ENCODE data around the gene ETV6. TPM values are rescaled to one million over a fixed set of nuclear protein-coding genes. Genes with fewer than 3 reads are reported as not detected.

The ETV6 gene
- total RNA-seq, 1 donor from 2014 or later, result 14.7 TPM

GRCh38 chr12:11732023-11732422, 82.5 kb downstream of the ETV6 start:
- TF ChIP-seq POLR2A (IDR thresholded peaks at IDR 0.05) (no peak), POLR2AphosphoS5 (IDR thresholded peaks at IDR 0.05; ENCODE audit: insufficient read depth in 1 of 2, low read depth in 1 of 2) (no peak)
- TF ChIP-seq, protein P1, sequence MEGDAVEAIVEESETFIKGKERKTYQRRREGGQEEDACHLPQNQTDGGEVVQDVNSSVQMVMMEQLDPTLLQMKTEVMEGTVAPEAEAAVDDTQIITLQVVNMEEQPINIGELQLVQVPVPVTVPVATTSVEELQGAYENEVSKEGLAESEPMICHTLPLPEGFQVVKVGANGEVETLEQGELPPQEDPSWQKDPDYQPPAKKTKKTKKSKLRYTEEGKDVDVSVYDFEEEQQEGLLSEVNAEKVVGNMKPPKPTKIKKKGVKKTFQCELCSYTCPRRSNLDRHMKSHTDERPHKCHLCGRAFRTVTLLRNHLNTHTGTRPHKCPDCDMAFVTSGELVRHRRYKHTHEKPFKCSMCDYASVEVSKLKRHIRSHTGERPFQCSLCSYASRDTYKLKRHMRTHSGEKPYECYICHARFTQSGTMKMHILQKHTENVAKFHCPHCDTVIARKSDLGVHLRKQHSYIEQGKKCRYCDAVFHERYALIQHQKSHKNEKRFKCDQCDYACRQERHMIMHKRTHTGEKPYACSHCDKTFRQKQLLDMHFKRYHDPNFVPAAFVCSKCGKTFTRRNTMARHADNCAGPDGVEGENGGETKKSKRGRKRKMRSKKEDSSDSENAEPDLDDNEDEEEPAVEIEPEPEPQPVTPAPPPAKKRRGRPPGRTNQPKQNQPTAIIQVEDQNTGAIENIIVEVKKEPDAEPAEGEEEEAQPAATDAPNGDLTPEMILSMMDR (IDR thresholded peaks at IDR 0.05), result no peak
- Histone ChIP-seq H3K27ac (no peak overlapping the region), H3K27me3 (no peaks in the 10 kb centered on the region), H3K4me1 (peaks cover 32% of the 10 kb centered on the region), H3K9me3 (no peaks in the 10 kb centered on the region), H3K4me3 (no peak overlapping the region), H3K36me3 (no peaks in the 10 kb centered on the region)
- intact Hi-C loops (cut with DNase I), result no loop called here
- DNase-seq (ENCODE audit: extremely low spot score in 2 of 2), result no peak

DNA sequence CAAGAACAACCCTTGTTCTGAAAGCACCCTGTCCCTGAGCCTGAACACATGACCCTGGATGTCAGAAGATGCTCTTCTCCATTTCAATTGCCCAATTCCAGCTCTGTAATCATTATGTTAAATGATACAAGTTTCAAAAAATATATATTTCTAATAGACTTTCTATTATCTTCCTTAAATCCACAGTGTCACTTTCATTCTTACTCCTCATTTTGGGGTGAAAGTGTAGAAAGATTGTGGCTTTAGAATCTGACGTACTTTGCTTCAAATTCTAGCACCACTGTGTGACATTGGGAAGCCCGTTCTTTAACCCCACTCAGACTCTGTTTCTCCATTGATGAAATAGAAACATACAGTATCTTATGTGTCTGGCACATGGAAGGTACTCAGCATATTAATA, 83.2 kb downstream of the ETV6 start:
- TF ChIP-seq POLR2A (IDR thresholded peaks at IDR 0.05) (no peak), POLR2AphosphoS5 (IDR thresholded peaks at IDR 0.05; ENCODE audit: insufficient read depth in 1 of 2, low read depth in 1 of 2) (no peak)
- TF ChIP-seq, protein P1 (IDR thresholded peaks at IDR 0.05), result no peak
- Histone ChIP-seq H3K4me1 (peaks cover 32% of the 10 kb centered on the region), H3K27ac (no peak overlapping the region), H3K9me3 (no peaks in the 10 kb centered on the region), H3K4me3 (no peak overlapping the region), H3K36me3 (no peaks in the 10 kb centered on the region), H3K27me3 (no peaks in the 10 kb centered on the region)
- intact Hi-C loops (cut with DNase I), result no loop called here
- no peak for DNase-seq (ENCODE audit: extremely low spot score in 2 of 2)

DNA sequence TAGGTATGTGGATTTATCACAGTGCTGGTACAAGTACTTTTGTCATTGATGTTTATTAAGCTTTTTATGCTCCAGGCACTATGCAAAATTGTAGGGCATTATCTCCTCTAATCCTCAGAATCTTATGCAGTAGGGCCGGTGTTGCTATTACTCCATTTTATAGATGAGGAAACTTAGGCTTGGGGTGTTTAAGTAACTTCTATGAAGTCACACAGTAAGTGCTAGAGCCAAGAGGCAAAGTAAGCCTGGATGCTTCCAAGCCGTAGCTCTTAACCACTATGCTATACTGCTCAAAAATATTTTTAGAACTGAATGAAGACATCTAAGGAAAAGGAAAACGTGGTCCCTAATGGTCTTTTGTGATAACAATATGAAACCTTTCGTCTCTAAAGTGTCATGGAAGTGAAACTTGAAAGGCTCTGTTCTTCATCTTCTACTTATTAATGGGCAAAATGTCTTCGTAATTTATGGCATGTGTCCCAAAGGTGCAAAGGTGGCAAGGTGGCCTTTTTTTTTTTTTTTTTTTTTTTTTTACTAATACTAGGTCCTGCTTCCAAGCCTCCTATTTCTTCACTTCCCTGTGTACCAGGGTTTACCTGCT, 85.2 kb downstream of the ETV6 start:
- Histone ChIP-seq H3K27me3 (no peaks in the 10 kb centered on the region), H3K9me3 (no peaks in the 10 kb centered on the region), H3K36me3 (no peaks in the 10 kb centered on the region), H3K27ac (no peak overlapping the region), H3K4me3 (no peak overlapping the region), H3K4me1 (peaks cover 24% of the 10 kb centered on the region)
- intact Hi-C loops (cut with DNase I), result loop anchor here (5.0 kb wide), 1 partner anchor 1007 kb away; no protein-coding TSS in a partner anchor
- no peak for DNase-seq (ENCODE audit: extremely low spot score in 2 of 2)
- no peak for TF ChIP-seq POLR2AphosphoS5 (IDR thresholded peaks at IDR 0.05; ENCODE audit: insufficient read depth in 1 of 2, low read depth in 1 of 2)
- TF ChIP-seq POLR2A (IDR thresholded peaks at IDR 0.05), result no peak
- TF ChIP-seq, protein P1 (IDR thresholded peaks at IDR 0.05), result no peak

DNA sequence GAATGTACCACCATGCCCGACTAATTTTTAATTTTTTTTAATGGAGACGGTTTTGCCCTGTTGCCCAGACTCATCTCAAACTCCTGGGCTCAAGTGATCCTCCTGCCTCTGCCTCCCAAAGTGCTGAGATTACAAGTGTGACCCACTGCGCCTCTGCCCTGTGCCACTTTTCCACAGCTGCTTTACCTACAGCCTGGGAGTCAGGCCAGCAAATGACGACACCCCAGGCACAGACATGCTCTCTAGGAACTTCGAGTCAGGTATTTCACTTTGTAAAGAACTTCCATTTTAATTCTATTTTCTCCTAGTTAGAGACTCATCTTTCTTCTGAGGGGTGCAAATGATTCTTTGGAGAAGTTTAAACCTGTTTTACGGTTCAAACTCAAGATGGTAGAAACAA, 89.0 kb downstream of the ETV6 start:
- H3K27ac ChIP-seq, result no peak overlapping the region
- no peaks in the 10 kb centered on the region for H3K27me3 ChIP-seq
- H3K36me3 ChIP-seq, result no peaks in the 10 kb centered on the region
- TF ChIP-seq POLR2AphosphoS5 (IDR thresholded peaks at IDR 0.05; ENCODE audit: insufficient read depth in 1 of 2, low read depth in 1 of 2) (no peak), POLR2A (IDR thresholded peaks at IDR 0.05) (no peak)
- TF ChIP-seq, protein P1 (IDR thresholded peaks at IDR 0.05), result no peak
- no peak overlapping the region for H3K4me3 ChIP-seq
- no peak for DNase-seq (ENCODE audit: extremely low spot score in 2 of 2)
- H3K4me1 ChIP-seq, result peaks cover 7% of the 10 kb centered on the region
- no peaks in the 10 kb centered on the region for H3K9me3 ChIP-seq
- intact Hi-C loops (cut with DNase I), result loop anchor here (5.0 kb wide), 1 partner anchor 1011 kb away; no protein-coding TSS in a partner anchor

DNA sequence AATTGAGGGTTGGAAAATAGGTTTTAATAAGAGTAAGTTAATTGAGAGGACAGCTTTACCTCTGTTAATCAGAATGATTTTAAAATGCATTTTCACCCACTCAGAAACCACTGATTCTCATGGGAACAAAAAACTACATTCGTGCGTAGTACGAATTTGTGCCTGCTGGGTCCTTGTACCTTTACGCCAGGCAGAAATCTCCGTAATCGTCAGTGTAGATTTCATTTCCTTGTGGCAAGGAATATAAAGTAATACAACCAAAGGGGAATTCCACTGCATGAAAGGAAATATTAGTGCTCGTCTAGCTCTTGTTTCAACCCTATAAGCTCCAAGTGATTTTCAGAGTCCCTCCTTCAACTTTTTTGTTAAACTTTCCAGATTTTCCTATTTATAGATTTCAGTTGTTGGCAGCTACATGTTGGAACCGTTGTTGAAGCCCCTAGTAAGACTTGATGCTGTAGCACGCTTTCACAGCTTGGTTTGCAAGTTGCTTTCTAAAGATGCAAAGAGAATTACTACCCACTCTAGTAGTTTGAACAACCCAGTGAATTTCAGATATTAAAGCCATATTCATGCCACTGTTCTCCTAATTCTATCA, 90.6 kb downstream of the ETV6 start:
- Histone ChIP-seq H3K36me3 (no peaks in the 10 kb centered on the region), H3K9me3 (no peaks in the 10 kb centered on the region), H3K27ac (no peak overlapping the region), H3K27me3 (no peaks in the 10 kb centered on the region), H3K4me3 (no peak overlapping the region), H3K4me1 (peaks cover 9% of the 10 kb centered on the region)
- TF ChIP-seq POLR2AphosphoS5 (IDR thresholded peaks at IDR 0.05; ENCODE audit: insufficient read depth in 1 of 2, low read depth in 1 of 2) (no peak), POLR2A (IDR thresholded peaks at IDR 0.05) (no peak)
- TF ChIP-seq, protein P1 (IDR thresholded peaks at IDR 0.05), result no peak
- intact Hi-C loops (cut with DNase I), result loop anchor here (5.0 kb wide), 1 partner anchor 1013 kb away; no protein-coding TSS in a partner anchor
- no peak for DNase-seq (ENCODE audit: extremely low spot score in 2 of 2)

Measured in vagina (tissue), 2 donors.